Keratinocyte (primary cell): ENCODE measurements around the gene ADPGK. TPM values are rescaled to one million over a fixed set of nuclear protein-coding genes. Genes with fewer than 3 reads are reported as not detected.

Source experiments
- DNase-seq: peaks from one replicate; pipeline ENCODE4 v3.0.0-alpha.2; 2011; ENCODE audit warnings: low read depth, missing footprints, low spot score
- FAIRE-seq: peaks from 2 replicates; lab custom pipeline; 2011; peaks lifted over from hg19 to GRCh38; lab: Jason Lieb, UNC
- H2AFZ ChIP-seq: 2 replicates; pipeline ENCODE4 v1.6.0; 2012; ENCODE audit warnings: low read length, control low read depth, inconsistent platforms; ENCODE audit not compliant: control insufficient read depth
- H3K27ac ChIP-seq: 2 replicates; pipeline ENCODE4 v1.5.1; 2011; ENCODE audit warnings: low read length; ENCODE audit not compliant: control insufficient read depth, insufficient read depth
- H3K27me3 ChIP-seq: 3 replicates; pipeline ENCODE4 v1.6.0; 2011; ENCODE audit warnings: low read length; ENCODE audit not compliant: control insufficient read depth, insufficient read depth; ENCODE audit errors: extremely low read depth
- H3K36me3 ChIP-seq, 2 experiments: 2 replicates in 1 of 2; 3 replicates in 1 of 2; pipeline ENCODE4 v1.5.1; 2011; ENCODE audit warnings: low read length in 2 of 2, mild to moderate bottlenecking in 1 of 2; ENCODE audit not compliant: control insufficient read depth in 2 of 2, insufficient read depth in 2 of 2; ENCODE audit errors: extremely low read depth in 1 of 2
- H3K4me1 ChIP-seq: 3 replicates; pipeline ENCODE4 v1.5.1; 2011; ENCODE audit warnings: low read length; ENCODE audit not compliant: control insufficient read depth, insufficient read depth; ENCODE audit errors: extremely low read depth
- H3K4me2 ChIP-seq: 3 replicates; pipeline ENCODE4 v1.6.0; 2011; ENCODE audit warnings: low read depth, low read length; ENCODE audit not compliant: control insufficient read depth, insufficient read depth; ENCODE audit errors: extremely low read depth
- H3K4me3 ChIP-seq, 3 experiments: fragments of 200-600 bp in 1 of 3; sonication (generic) in 1 of 3; 2 replicates in 2 of 3; 3 replicates in 1 of 3; pipeline ENCODE4 v1.5.1; 2011 to 2016; ENCODE audit warnings: low read length in 3 of 3, mild to moderate bottlenecking in 3 of 3, control low read depth in 2 of 3, inconsistent platforms in 1 of 3, low read depth in 1 of 3, mixed read lengths in 1 of 3, mixed run types in 1 of 3, moderate library complexity in 1 of 3; ENCODE audit not compliant: control insufficient read depth in 2 of 3, insufficient read depth in 2 of 3; ENCODE audit errors: extremely low read depth in 1 of 3
- H3K79me2 ChIP-seq: 2 replicates; pipeline ENCODE4 v1.6.0; 2012; ENCODE audit warnings: low read length; ENCODE audit not compliant: control insufficient read depth, insufficient read depth
- H3K9ac ChIP-seq: 3 replicates; pipeline ENCODE4 v1.6.0; 2011; ENCODE audit warnings: low read length; ENCODE audit not compliant: control insufficient read depth, insufficient read depth; ENCODE audit errors: extremely low read depth
- H3K9me1 ChIP-seq: 3 replicates; pipeline ENCODE4 v1.6.0; 2011; ENCODE audit warnings: low read length; ENCODE audit not compliant: control insufficient read depth, insufficient read depth; ENCODE audit errors: extremely low read depth
- H3K9me3 ChIP-seq: 2 replicates; pipeline ENCODE4 v1.5.1; 2012; ENCODE audit warnings: low read depth, low read length; ENCODE audit not compliant: control insufficient read depth
- H4K20me1 ChIP-seq: 3 replicates; pipeline ENCODE4 v1.6.0; 2011; ENCODE audit warnings: low read length; ENCODE audit not compliant: control insufficient read depth, insufficient read depth; ENCODE audit errors: extremely low read depth
- EZH2 ChIP-seq: IDR thresholded peaks from one replicate; pipeline ENCODE4 v1.6.1; 2012; ENCODE audit warnings: inconsistent platforms, mild to moderate bottlenecking, low read length, moderate library complexity
- dilution Hi-C: fragments of 300-500 bp; cut with MboI; formaldehyde crosslinking; loops from one replicate; pipeline ENCODE4 v1.7.0; 2020; ENCODE audit warnings: low sequenced_read_pairs; ENCODE audit not compliant: extremely low pct_ligation_motif_present
- polyA plus RNA-seq, 5 experiments: library from polyadenylated mRNA; depleted of rRNA in 3 of 5; stranded (reverse) in 3 of 5; stranded (forward) in 1 of 5; unstranded in 1 of 5; fragments of >200 nt; gene quantifications; 1 replicate in 1 of 5; 2 replicates in 3 of 5; 3 replicates in 1 of 5; pipeline versions ENCODE4 v1.2.1 to v1.2.3, GENCODE V29; 2011 to 2012; ENCODE audit warnings: missing spikeins in 2 of 5, low read depth in 1 of 5, low replicate concordance in 1 of 5
- TF ChIP-seq, protein P1 (sequence below), 3 experiments: IDR thresholded peaks in 1 of 3; conservative IDR thresholded peaks in 1 of 3; optimal IDR thresholded peaks in 1 of 3; 2 replicates in 2 of 3; 3 replicates in 1 of 3; pipeline versions ENCODE3 to v1.5.1; 2011; ENCODE audit warnings: low read length in 3 of 3, mild to moderate bottlenecking in 3 of 3, moderate library complexity in 2 of 3, control low read depth in 1 of 3, inconsistent platforms in 1 of 3; ENCODE audit not compliant: insufficient read depth in 2 of 3; ENCODE audit errors: extremely low read depth in 1 of 3

Gene ADPGK
- polyA plus RNA-seq, 1 donor (not counting 4 experiments of a cell fraction or from before 2014, with no cell fraction given): 62.3 TPM

DNA sequence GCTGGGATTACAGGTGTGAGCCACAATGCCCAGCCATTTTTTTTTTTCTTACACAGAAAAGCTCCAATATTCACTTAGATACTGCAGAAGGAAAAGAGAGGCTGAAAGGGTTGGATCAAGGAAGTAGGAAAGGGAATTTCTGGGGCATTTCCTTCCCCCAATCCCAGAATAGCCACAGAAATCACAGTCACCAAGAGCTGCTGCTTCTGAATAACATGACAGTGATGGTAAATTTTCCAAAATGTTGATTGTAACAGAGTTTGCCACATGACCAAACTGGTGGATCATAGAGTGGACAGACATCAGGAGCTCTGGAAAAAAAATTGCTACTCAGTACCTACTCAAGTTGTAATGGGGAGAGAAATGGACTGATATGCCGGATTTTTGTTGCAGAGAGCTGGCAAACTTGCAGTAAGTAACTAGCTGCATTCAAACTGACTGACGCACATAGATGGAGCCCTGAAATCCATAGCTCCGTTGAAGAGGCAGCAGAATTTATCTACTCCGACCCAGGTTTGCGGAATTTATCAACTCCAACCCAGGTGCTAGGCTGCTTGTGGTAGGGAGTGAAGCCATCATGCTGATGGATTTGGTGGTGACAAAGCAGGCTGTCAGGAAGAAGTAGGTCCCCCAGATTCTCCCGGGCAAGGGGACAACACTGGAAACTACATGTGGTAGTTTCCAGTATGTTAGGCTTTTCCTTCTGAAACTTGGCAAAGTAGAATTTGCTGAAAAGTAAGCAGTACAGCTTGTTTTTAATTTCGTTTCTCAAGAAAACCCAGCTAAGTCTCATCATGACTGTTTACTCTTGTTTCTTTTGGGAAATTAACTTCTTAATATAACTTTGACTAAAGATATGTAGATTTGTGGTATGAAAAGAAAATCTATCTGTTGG lies 10.5 kb upstream of the ADPGK start:
- Histone ChIP-seq H3K27me3 (peaks cover 7% of the 10 kb centered on the region), H3K9me3 (no peaks in the 10 kb centered on the region), H3K9me1 (no peaks in the 10 kb centered on the region), H3K4me2 (no peak overlapping the region), H2AFZ (no peak overlapping the region), H3K4me1 (peaks cover 4% of the 10 kb centered on the region), H3K9ac (no peak overlapping the region), H3K27ac (no peak overlapping the region), H3K4me3 (no peak overlapping the region), H3K79me2 (no peaks in the 10 kb centered on the region), H4K20me1 (no peaks in the 10 kb centered on the region), H3K36me3 (no peaks in the 10 kb centered on the region)
- TF ChIP-seq, protein P1, sequence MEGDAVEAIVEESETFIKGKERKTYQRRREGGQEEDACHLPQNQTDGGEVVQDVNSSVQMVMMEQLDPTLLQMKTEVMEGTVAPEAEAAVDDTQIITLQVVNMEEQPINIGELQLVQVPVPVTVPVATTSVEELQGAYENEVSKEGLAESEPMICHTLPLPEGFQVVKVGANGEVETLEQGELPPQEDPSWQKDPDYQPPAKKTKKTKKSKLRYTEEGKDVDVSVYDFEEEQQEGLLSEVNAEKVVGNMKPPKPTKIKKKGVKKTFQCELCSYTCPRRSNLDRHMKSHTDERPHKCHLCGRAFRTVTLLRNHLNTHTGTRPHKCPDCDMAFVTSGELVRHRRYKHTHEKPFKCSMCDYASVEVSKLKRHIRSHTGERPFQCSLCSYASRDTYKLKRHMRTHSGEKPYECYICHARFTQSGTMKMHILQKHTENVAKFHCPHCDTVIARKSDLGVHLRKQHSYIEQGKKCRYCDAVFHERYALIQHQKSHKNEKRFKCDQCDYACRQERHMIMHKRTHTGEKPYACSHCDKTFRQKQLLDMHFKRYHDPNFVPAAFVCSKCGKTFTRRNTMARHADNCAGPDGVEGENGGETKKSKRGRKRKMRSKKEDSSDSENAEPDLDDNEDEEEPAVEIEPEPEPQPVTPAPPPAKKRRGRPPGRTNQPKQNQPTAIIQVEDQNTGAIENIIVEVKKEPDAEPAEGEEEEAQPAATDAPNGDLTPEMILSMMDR (optimal IDR thresholded peaks at IDR 0.05 in 1 of 3, IDR thresholded peaks at IDR 0.05 in 1 of 3, conservative IDR thresholded peaks at IDR 0.05 in 1 of 3; ENCODE audit: extremely low read depth in 1 of 3, insufficient read depth in 2 of 3, low read length in 3 of 3): no peak
- TF ChIP-seq EZH2: no peak
- DNase-seq (no peak), FAIRE-seq (no peak)
- dilution Hi-C loops: no loop called here

DNA sequence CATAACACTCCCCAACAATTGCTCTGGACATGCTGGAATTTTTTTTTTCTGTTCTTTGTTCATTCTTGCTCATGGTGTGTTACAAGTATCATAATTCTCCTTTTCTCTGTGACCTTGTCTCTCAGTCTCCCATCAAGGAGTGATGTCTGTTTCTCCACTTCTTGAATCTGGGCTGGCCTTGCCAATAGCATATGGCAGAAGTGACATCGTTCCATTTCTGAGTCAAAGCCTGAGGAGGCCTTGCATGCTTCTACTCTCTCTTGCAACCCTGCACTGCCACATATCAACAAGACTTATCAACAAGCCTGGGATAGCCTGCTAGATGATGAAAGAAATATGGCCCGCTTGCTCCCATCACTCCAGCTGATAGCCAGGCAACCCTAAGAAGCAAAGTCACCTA lies 8.9 kb upstream of the ADPGK start:
- no peak overlapping the region for H3K4me3 ChIP-seq
- no peaks in the 10 kb centered on the region for H3K36me3 ChIP-seq
- no peaks in the 10 kb centered on the region for H3K79me2 ChIP-seq
- H4K20me1 ChIP-seq: no peaks in the 10 kb centered on the region
- dilution Hi-C loops: no loop called here
- no peak overlapping the region for H3K9ac ChIP-seq
- H3K4me2 ChIP-seq: no peak overlapping the region
- no peaks in the 10 kb centered on the region for H3K9me1 ChIP-seq
- no peak overlapping the region for H3K27ac ChIP-seq
- no peak for TF ChIP-seq EZH2
- TF ChIP-seq, protein P1 (optimal IDR thresholded peaks at IDR 0.05 in 1 of 3, IDR thresholded peaks at IDR 0.05 in 1 of 3, conservative IDR thresholded peaks at IDR 0.05 in 1 of 3; ENCODE audit: extremely low read depth in 1 of 3, insufficient read depth in 2 of 3, low read length in 3 of 3): no peak
- peaks cover 4% of the 10 kb centered on the region for H3K4me1 ChIP-seq
- H3K27me3 ChIP-seq: peaks cover 7% of the 10 kb centered on the region
- H3K9me3 ChIP-seq: no peaks in the 10 kb centered on the region
- H2AFZ ChIP-seq: no peak overlapping the region
- DNase-seq: no peak
- no peak for FAIRE-seq
